ENCODE measurements around the gene IL1RL2. TPM values are rescaled to one million over a fixed set of nuclear protein-coding genes. Genes with fewer than 3 reads are reported as not detected.
A peak's percentile ranks its signal among the peaks of the same experiment; 100 is the strongest.

The IL1RL2 gene
- total RNA-seq, 1 experiment from 2014 or later: not detected

- intact Hi-C loops (cut with micrococcal nuclease; ENCODE audit: unreplicated experiment): no loop called here
Observed at GRCh38 chr2:102245266-102246151, 58.7 kb downstream of the IL1RL2 start.

GRCh38 chr2:102250278-102250821 is 63.5 kb downstream of the IL1RL2 start:
- ChIA-PET POLR2A (ENCODE audit: low non-redundant PET) (interaction anchor here (0.7 kb wide), 1 partner anchor 86 kb away, joined by 4 read pairs; no protein-coding TSS in a partner anchor), CTCF (interaction anchor here (1.0 kb wide), 1 partner anchor 10 kb away, joined by 9 read pairs; no protein-coding TSS in a partner anchor)
- H3K9me3 ChIP-seq (ENCODE audit: low read depth, low read length, poor library complexity, severe bottlenecking): no peaks in the 10 kb centered on the region
- H3K27me3 ChIP-seq (replicated peaks; ENCODE audit: insufficient read depth, low read depth, low read length, poor library complexity): peaks cover 31% of the 10 kb centered on the region
- H3K36me3 ChIP-seq (ENCODE audit: insufficient read depth, low read length, poor library complexity, severe bottlenecking): no peaks in the 10 kb centered on the region
- H3K4me1 ChIP-seq (ENCODE audit: insufficient read depth, low read length, poor library complexity, severe bottlenecking): no peaks in the 10 kb centered on the region
- intact Hi-C loops (cut with micrococcal nuclease; ENCODE audit: unreplicated experiment): loop anchor here (5.0 kb wide), 2 partner anchors 52 to 192 kb away; no protein-coding TSS in a partner anchor
- DNase-seq (ENCODE audit: low spot score): no peak
- no peak overlapping the region for H3K27ac ChIP-seq (ENCODE audit: low read depth, low read length, poor library complexity, severe bottlenecking)
- no peak for TF ChIP-seq CTCF (conservative IDR thresholded peaks at IDR 0.05; ENCODE audit: low read depth, low read length)
- no peak for TF ChIP-seq EZH2 (IDR thresholded peaks at IDR 0.05; ENCODE audit: borderline replicate concordance, low read depth, low read length, poor library complexity, severe bottlenecking)
- H3K4me3 ChIP-seq (ENCODE audit: low read depth, low read length, poor library complexity, severe bottlenecking): no peak overlapping the region
- BruUV-seq (replicated peaks): no TSS peak

More at GRCh38 chr2:102245266-102246151, 58.7 kb downstream of the IL1RL2 start:
- Histone ChIP-seq H3K36me3 (ENCODE audit: insufficient read depth, low read length, poor library complexity, severe bottlenecking) (no peaks in the 10 kb centered on the region), H3K4me1 (ENCODE audit: insufficient read depth, low read length, poor library complexity, severe bottlenecking) (peaks cover 3% of the 10 kb centered on the region), H3K4me3 (ENCODE audit: low read depth, low read length, poor library complexity, severe bottlenecking) (no peak overlapping the region), H3K9me3 (ENCODE audit: low read depth, low read length, poor library complexity, severe bottlenecking) (no peaks in the 10 kb centered on the region), H3K27ac (ENCODE audit: low read depth, low read length, poor library complexity, severe bottlenecking) (no peak overlapping the region), H3K27me3 (replicated peaks; ENCODE audit: insufficient read depth, low read depth, low read length, poor library complexity) (peaks cover 31% of the 10 kb centered on the region)
- no peak for TF ChIP-seq CTCF (conservative IDR thresholded peaks at IDR 0.05; ENCODE audit: low read depth, low read length)
- TF ChIP-seq EZH2 (IDR thresholded peaks at IDR 0.05; ENCODE audit: borderline replicate concordance, low read depth, low read length, poor library complexity, severe bottlenecking): no peak
- CTCF ChIA-PET: no interaction called here
- peak; percentile 29 for DNase-seq (ENCODE audit: low spot score)
- no TSS peak for BruUV-seq (replicated peaks)
- POLR2A ChIA-PET (ENCODE audit: low non-redundant PET): no interaction called here

- intact Hi-C loops (cut with micrococcal nuclease; ENCODE audit: unreplicated experiment): loop anchor here (5.0 kb wide), 2 partner anchors 51 to 191 kb away; no protein-coding TSS in a partner anchor
- H3K4me1 ChIP-seq (ENCODE audit: insufficient read depth, low read length, poor library complexity, severe bottlenecking): no peaks in the 10 kb centered on the region
- H3K27ac ChIP-seq (ENCODE audit: low read depth, low read length, poor library complexity, severe bottlenecking): no peak overlapping the region
- DNase-seq (ENCODE audit: low spot score): peak; percentile 46
- TF ChIP-seq CTCF (conservative IDR thresholded peaks at IDR 0.05; ENCODE audit: low read depth, low read length) (peak; percentile 64), EZH2 (IDR thresholded peaks at IDR 0.05; ENCODE audit: borderline replicate concordance, low read depth, low read length, poor library complexity, severe bottlenecking) (no peak)
- no peaks in the 10 kb centered on the region for H3K36me3 ChIP-seq (ENCODE audit: insufficient read depth, low read length, poor library complexity, severe bottlenecking)
- peaks cover 31% of the 10 kb centered on the region for H3K27me3 ChIP-seq (replicated peaks; ENCODE audit: insufficient read depth, low read depth, low read length, poor library complexity)
- peak overlapping the region; percentile 37 for H3K4me3 ChIP-seq (ENCODE audit: low read depth, low read length, poor library complexity, severe bottlenecking)
- no peaks in the 10 kb centered on the region for H3K9me3 ChIP-seq (ENCODE audit: low read depth, low read length, poor library complexity, severe bottlenecking)
- no TSS peak for BruUV-seq (replicated peaks)
- ChIA-PET CTCF (interaction anchor here (0.5 to 1.0 kb wide), 3 partner anchors 11 to 909 kb away, joined by 3 to 9 read pairs (median 3); no protein-coding TSS in a partner anchor), POLR2A (ENCODE audit: low non-redundant PET) (interaction anchor here (0.7 kb wide), 1 partner anchor 85 kb away, joined by 4 read pairs; no protein-coding TSS in a partner anchor)
Observed at GRCh38 chr2:102251042-102251848, 64.4 kb downstream of the IL1RL2 start.
